DMS153 treated with DMSO at 0.1 percent for 48 hours (cell line): Measurements from ENCODE around the gene ZNF536.
"Not testable (repeated sequence)": the region's sequence is repeated elsewhere in the genome, so short reads cannot be mapped to it uniquely, and the experiment has no call there.

Experiments
- DNase-seq: peaks from one replicate; lab custom pipeline; 2025; ENCODE audit not compliant: unreplicated experiment; lab: John Stamatoyannopoulos, UW

ZNF536 gene

GRCh38 chr19:30341611-30342201, 30.5 kb upstream of the ZNF536 start:
- no peak for DNase-seq

- DNase-seq = no peak
These were observed 29.3 kb upstream of the ZNF536 start for GRCh38 chr19:30342901-30343300.

- no peak for DNase-seq
These were observed 27.4 kb upstream of the ZNF536 start for GRCh38 chr19:30344446-30345425.

- no peak for DNase-seq
These were observed 26.5 kb upstream of the ZNF536 start for GRCh38 chr19:30345686-30346085.

GRCh38 chr19:30346468-30346867, 25.7 kb upstream of the ZNF536 start:
- DNase-seq = not testable (repeated sequence)

GRCh38 chr19:30349131-30349730, 23.0 kb upstream of the ZNF536 start:
- DNase-seq = no peak

GRCh38 chr19:30350692-30351663, 21.2 kb upstream of the ZNF536 start:
- no peak for DNase-seq

GRCh38 chr19:30351774-30352173, 20.4 kb upstream of the ZNF536 start:
- DNase-seq = no peak

- no peak for DNase-seq
These were observed 18.7 kb upstream of the ZNF536 start for GRCh38 chr19:30353394-30353945.

GRCh38 chr19:30355586-30355985, 16.6 kb upstream of the ZNF536 start:
- DNase-seq = no peak

- no peak for DNase-seq
These were observed 15.1 kb upstream of the ZNF536 start for GRCh38 chr19:30356951-30357579.

GRCh38 chr19:30357580-30357954, 14.6 kb upstream of the ZNF536 start:
- no peak for DNase-seq

- no peak for DNase-seq
These were observed 13.9 kb upstream of the ZNF536 start for GRCh38 chr19:30358319-30358718.

GRCh38 chr19:30358821-30359580, 13.2 kb upstream of the ZNF536 start:
- no peak for DNase-seq

GRCh38 chr19:30359936-30360335, 12.2 kb upstream of the ZNF536 start:
- DNase-seq = no peak

GRCh38 chr19:30360376-30361106, 11.6 kb upstream of the ZNF536 start:
- no peak for DNase-seq

- DNase-seq = no peak
These were observed 11.1 kb upstream of the ZNF536 start for GRCh38 chr19:30361107-30361447.

GRCh38 chr19:30361721-30362120, 10.5 kb upstream of the ZNF536 start:
- DNase-seq = no peak
